Measurements from ENCODE around the gene SIM2.
"Not testable (repeated sequence)": the region's sequence is repeated elsewhere in the genome, so short reads cannot be mapped to it uniquely, and the experiment has no call there.

The SIM2 gene

DNA sequence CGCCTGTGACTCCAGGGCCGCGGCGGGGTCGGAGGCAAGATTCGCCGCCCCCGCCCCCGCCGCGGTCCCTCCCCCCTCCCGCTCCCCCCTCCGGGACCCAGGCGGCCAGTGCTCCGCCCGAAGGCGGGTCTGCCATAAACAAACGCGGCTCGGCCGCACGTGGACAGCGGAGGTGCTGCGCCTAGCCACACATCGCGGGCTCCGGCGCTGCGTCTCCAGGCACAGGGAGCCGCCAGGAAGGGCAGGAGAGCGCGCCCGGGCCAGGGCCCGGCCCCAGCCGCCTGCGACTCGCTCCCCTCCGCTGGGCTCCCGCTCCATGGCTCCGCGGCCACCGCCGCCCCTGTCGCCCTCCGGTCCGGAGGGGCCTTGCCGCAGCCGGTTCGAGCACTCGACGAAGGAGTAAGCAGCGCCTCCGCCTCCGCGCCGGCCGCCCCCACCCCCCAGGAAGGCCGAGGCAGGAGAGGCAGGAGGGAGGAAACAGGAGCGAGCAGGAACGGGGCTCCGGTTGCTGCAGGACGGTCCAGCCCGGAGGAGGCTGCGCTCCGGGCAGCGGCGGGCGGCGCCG, at the start of gene SIM2:
SIM2 (plus strand) TSS at position 135 of the 565 bp plus-strand sequence. CDS start 632 bp downstream, outside the sequence.
- in situ Hi-C loops (cut with MboI; ENCODE audit: low sequenced_read_pairs) = no loop called here

- in situ Hi-C loops (cut with MboI; ENCODE audit: low sequenced_read_pairs) = no loop called here
Measured at GRCh38 chr21:36654324-36654723, 44.6 kb upstream of the SIM2 start.

GRCh38 chr21:36654796-36655325, 44.1 kb upstream of the SIM2 start:
- in situ Hi-C loops (cut with MboI; ENCODE audit: low sequenced_read_pairs) = no loop called here

GRCh38 chr21:36656138-36656537, 42.8 kb upstream of the SIM2 start:
- in situ Hi-C loops (cut with MboI; ENCODE audit: low sequenced_read_pairs) = no loop called here

DNA sequence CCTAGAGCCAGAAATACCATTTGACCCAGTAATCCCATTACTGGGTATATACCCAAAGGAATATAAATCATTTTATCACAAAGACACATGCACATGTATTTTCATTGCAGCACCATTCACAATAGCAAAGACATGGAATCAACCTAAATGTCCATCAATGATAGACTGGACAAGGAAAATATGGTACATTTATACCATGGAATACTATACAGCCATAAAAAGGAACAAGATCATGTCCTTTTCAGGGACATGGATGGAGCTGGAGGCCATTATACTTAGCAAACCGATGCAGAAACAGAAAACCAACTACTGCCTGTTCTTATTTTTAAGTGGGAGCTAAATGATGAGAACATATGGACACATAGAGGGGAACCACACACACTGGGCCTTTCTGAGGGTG, 41.6 kb upstream of the SIM2 start:
- in situ Hi-C loops (cut with MboI; ENCODE audit: low sequenced_read_pairs) = not testable (repeated sequence)

GRCh38 chr21:36657999-36658398, 40.9 kb upstream of the SIM2 start:
- in situ Hi-C loops (cut with MboI; ENCODE audit: low sequenced_read_pairs) = no loop called here

DNA sequence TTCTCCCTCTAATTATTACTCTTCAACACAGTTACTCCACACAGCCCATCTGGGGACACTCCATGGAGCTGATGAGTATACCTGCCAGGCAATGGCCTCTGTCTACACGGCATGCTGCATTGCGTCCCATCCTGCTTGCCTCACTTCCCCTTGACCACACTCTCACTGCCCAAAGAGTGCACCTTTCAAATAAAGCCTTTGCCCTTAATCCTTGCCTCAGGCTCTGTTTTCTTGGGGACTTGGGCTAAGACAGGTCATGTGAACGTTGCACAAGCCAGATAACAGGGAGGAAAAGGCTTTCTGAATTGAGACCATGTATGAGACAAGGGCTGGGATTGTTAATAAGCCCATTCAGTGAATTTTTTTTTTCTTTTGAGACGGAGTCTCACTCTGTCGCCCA, 40.0 kb upstream of the SIM2 start:
- in situ Hi-C loops (cut with MboI; ENCODE audit: low sequenced_read_pairs) = no loop called here

DNA sequence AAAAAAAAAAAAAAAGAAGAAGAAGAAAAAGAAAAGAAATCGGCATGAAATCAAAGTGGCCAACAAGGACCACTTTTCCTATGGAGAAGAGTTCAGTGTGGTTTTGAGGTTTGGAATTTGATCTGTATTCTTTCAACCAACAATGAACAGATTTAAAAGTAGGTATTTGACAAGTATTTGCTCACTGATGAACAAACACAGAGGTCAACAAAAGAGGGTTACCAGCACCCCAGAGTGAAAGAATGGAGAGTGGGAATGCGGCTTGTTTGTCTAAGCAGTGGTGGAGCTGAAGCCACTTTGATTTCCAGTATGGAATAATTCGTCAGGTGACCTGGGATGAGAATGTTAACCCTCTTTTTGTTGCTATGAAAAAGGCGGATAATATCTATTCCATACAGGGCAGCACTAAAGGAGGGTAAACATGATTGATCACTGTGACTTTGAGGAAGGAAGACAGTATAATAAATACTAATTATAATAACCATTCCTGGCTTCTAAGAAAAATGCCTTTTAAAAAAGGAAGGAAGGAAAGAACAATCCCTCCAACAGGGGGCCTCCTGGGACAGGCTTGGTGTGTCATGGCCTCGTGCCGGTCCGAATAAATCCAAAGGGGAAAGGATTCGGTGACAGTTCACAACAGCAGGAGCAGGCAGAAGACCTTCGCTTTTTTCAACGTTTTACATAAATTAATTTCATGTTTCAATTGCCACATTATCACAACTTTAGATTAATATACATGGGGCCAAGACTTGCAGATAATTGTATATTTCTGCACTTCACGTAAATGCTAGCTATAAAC, 37.2 kb upstream of the SIM2 start:
- in situ Hi-C loops (cut with MboI; ENCODE audit: low sequenced_read_pairs) = no loop called here

- in situ Hi-C loops (cut with MboI; ENCODE audit: low sequenced_read_pairs) = no loop called here
Measured at GRCh38 chr21:36663033-36663855, 35.7 kb upstream of the SIM2 start.

GRCh38 chr21:36664662-36664990, 34.3 kb upstream of the SIM2 start:
- in situ Hi-C loops (cut with MboI; ENCODE audit: low sequenced_read_pairs) = no loop called here

DNA sequence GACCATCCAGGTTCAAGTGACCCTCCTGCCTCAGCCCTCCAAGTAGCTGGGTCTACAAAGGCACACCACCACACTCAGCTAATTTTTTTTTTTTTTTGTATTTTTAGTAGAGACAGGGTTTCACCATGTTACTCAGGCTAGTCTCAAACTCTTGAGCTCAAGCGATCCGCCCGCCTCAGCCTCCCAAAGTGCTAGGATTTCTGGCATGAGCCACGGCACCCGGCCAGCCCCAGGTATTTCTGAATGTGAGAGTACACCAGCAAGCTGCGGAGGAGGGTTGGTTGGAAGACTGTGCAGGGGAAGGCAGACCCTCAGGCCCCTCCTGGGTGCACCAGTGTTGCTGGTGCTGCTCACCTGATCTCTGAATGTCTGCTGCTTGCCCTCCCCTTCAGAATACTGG, 33.1 kb upstream of the SIM2 start:
- in situ Hi-C loops (cut with MboI; ENCODE audit: low sequenced_read_pairs) = no loop called here

- in situ Hi-C loops (cut with MboI; ENCODE audit: low sequenced_read_pairs) = no loop called here
Measured at GRCh38 chr21:36668713-36669112, 30.2 kb upstream of the SIM2 start.

DNA sequence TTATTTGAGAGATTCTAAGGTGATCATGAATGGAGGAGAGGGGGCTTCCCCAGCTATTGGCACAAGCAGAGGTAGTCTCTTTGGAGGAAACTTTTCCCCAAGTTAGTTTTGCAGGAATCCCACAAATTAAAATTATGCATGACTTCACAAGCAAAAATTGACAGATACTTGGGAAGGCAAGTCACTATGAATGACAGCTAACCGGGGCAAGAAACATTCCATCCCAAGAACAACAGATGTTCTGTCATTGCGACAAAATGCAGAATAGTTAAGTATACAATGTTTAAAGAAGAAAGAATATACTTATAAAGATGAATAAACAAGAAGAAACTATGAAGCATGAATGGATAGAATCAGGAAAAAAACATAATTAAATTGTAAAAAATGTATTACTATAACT, 27.1 kb upstream of the SIM2 start:
- in situ Hi-C loops (cut with MboI; ENCODE audit: low sequenced_read_pairs) = no loop called here

DNA sequence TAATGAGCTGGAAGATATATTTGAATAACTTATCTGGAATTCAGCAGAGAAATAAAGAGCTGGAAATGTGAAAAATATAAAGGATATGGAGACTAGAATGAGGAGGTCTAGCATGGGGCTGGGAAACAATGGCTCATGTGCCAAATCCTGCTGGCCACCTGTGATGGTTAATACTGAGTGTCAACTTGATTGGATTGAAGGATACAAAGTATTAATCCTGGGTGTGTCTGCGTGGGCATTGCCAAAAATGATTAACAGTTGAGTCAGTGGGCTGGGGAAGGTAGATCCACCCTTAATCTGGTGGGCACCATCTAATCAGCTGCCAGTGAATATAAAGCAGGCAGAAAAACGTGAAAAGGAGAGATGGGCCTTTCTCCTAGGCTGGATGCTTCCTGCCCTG, 26.6 kb upstream of the SIM2 start:
- in situ Hi-C loops (cut with MboI; ENCODE audit: low sequenced_read_pairs) = not testable (repeated sequence)

DNA sequence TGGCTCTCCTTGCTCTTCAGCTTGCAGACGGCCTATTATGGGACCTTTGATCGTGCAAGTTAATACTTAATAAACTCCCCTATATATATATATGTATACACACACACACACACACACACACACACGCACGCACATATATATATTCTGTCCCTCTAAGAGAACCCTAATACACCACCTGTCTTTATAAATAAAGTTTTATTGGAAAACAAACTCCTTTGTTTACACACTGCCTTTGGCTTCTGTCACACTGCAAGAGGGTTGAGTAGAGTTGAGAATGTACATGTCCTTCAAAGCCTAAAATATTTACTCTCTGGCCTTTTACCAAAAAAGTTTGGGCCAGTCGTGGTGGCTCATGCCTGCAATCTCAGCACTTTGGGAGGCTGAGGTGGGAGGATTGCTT, 26.2 kb upstream of the SIM2 start:
- in situ Hi-C loops (cut with MboI; ENCODE audit: low sequenced_read_pairs) = no loop called here

- in situ Hi-C loops (cut with MboI; ENCODE audit: low sequenced_read_pairs) = no loop called here
Measured at GRCh38 chr21:36676039-36676950, 22.6 kb upstream of the SIM2 start.

DNA sequence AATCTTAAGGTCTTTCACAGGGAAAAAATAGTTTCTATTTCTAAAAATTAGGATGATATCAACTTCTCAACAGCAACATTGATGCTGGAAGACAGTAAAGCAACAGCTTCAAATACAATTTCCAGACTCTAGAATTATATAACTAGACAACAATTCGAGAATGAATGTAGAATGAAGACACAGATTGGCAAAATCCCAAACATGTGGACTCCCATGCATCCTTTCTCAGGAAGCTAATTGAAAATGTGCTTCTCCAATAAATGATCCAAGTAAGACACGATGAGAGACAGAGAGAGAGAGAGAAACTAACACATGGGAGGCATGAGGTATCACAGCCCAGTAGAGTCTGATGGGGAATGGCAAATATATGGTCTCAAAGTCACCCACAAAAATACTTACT, 21.5 kb upstream of the SIM2 start:
- in situ Hi-C loops (cut with MboI; ENCODE audit: low sequenced_read_pairs) = no loop called here

GRCh38 chr21:36678538-36678937, 20.4 kb upstream of the SIM2 start:
- in situ Hi-C loops (cut with MboI; ENCODE audit: low sequenced_read_pairs) = no loop called here

DNA sequence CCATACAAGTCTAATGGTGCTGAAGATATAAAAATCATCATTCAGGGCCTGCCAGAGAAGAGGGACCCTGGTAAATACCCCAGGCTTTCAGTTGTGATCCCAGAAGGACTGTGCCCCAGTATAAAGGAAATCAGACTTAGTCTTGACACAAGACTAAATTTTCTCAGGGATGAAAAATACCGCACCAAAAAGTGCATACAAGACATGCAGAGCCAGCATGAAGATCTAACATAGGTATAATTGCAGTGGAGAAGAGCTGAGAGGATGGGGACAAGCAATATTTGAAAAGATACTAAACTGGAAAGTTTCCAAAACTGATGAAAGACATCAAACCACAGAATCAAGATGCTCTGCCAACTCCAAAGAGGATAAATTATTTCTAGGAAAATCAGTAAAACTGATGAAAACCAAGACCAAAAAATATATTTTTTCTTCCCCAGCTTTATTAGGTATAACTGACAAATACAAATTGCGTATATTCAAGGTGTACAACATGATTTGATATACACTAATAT, 17.7 kb upstream of the SIM2 start:
- in situ Hi-C loops (cut with MboI; ENCODE audit: low sequenced_read_pairs) = no loop called here

- in situ Hi-C loops (cut with MboI; ENCODE audit: low sequenced_read_pairs) = no loop called here
Measured at GRCh38 chr21:36684957-36685714, 13.8 kb upstream of the SIM2 start.

All from hTERT RPE-1 (cell line).